Lung (tissue), 12 donors: ENCODE measurements around the gene ATP11A. TPM values are rescaled to one million over a fixed set of nuclear protein-coding genes. Genes with fewer than 3 reads are reported as not detected.

Source experiments
- ATAC-seq: fragments of 200-7000 bp; cut with Tn5 transposase; one replicate; pipeline ENCODE4 v1.9.1; 2020; ENCODE audit warnings: moderate number of reproducible peaks; ENCODE audit not compliant: insufficient read depth, low FRiP score
- DNase-seq, 3 donors: peaks; one replicate each; pipeline ENCODE4 v3.0.0-alpha.2; 2013 to 2017
- H3K27ac ChIP-seq, 2 donors: one replicate each; pipeline ENCODE4 v1.5.1; 2013; ENCODE audit warnings: mild to moderate bottlenecking in 2 of 2, moderate library complexity in 2 of 2, control low read depth in 1 of 2, inconsistent platforms in 1 of 2, low read depth in 1 of 2, low read length in 1 of 2
- H3K27me3 ChIP-seq, 3 donors: one replicate each; pipeline ENCODE4 v1.5.1; 2013; ENCODE audit warnings: low read length in 2 of 3; ENCODE audit not compliant: control insufficient read depth in 3 of 3, insufficient read depth in 3 of 3
- H3K36me3 ChIP-seq, 4 donors: one replicate each; pipeline ENCODE4 v1.5.1; 2013; ENCODE audit warnings: low read length in 4 of 4, mild to moderate bottlenecking in 1 of 4, moderate library complexity in 1 of 4; ENCODE audit not compliant: control insufficient read depth in 4 of 4, insufficient read depth in 4 of 4
- H3K4me1 ChIP-seq, 5 donors: one replicate each; pipeline ENCODE4 v1.5.1; 2013; ENCODE audit warnings: low read length in 5 of 5, mild to moderate bottlenecking in 2 of 5, moderate library complexity in 1 of 5; ENCODE audit not compliant: control insufficient read depth in 5 of 5, insufficient read depth in 5 of 5
- H3K4me3 ChIP-seq: one replicate; pipeline ENCODE4 v1.5.1; 2013; ENCODE audit warnings: mild to moderate bottlenecking, control low read depth, moderate library complexity
- H3K9ac ChIP-seq, 2 donors: one replicate each; pipeline ENCODE4 v1.5.1; 2013; ENCODE audit warnings: low read length in 2 of 2, control low read depth in 1 of 2; ENCODE audit not compliant: insufficient read depth in 1 of 2
- H3K9me3 ChIP-seq, 4 donors: one replicate each; pipeline ENCODE4 v1.5.1; 2013; ENCODE audit warnings: low read length in 3 of 4, mild to moderate bottlenecking in 1 of 4, moderate library complexity in 1 of 4; ENCODE audit not compliant: control insufficient read depth in 4 of 4, insufficient read depth in 3 of 4
- WGBS, 2 donors: extraction: QIAGEN DNeasy Blood & Tissue Kit; methylation state at CpG; one replicate each; pipeline ENCODE4 v1.1.7; 2013; 5-methylcytosine and 5-hydroxymethylcytosine counted together
- polyA plus RNA-seq, 2 donors: library from polyadenylated mRNA; stranded (reverse); fragments of 200-250 nt; gene quantifications; one replicate each; pipeline ENCODE4 v1.2.1, GENCODE V29; 2013
- total RNA-seq, 2 donors: library from RNA; depleted of rRNA in 1 of 2; stranded (reverse); fragments of >200 nt in 1 of 2; gene quantifications; one replicate each; pipeline ENCODE4 v1.2.1, GENCODE V29; 2014 to 2021
- TF ChIP-seq, protein P1 (sequence below): IDR thresholded peaks from 2 replicates; pipeline ENCODE4 v1.5.1; 2012; ENCODE audit warnings: mild to moderate bottlenecking; ENCODE audit errors: control extremely low read depth, extremely low read depth
- donor health status: control.
- donor health status: control.
- donor health status: Bipolar disorder and iron deficiency.
- donor health status: healthy.
- donor health status: DM: yes; HTN: yes; CAD: no.

Gene ATP11A
- total and polyA plus RNA-seq, 4 donors: 46.3 to 317 (median 162) TPM

- Histone ChIP-seq H3K9ac (no peak overlapping the region), H3K9me3 (peaks cover 0 to 2% (median 0%) of the 10 kb centered on the region in 4 donors), H3K4me3 (no peak overlapping the region), H3K27me3 (no peaks in the 10 kb centered on the region), H3K4me1 (peaks cover 0 to 21% (median 8%) of the 10 kb centered on the region in 5 donors), H3K27ac (no peak overlapping the region), H3K36me3 (peaks cover 0 to 2% (median 0%) of the 10 kb centered on the region in 4 donors)
- TF ChIP-seq, protein P1, sequence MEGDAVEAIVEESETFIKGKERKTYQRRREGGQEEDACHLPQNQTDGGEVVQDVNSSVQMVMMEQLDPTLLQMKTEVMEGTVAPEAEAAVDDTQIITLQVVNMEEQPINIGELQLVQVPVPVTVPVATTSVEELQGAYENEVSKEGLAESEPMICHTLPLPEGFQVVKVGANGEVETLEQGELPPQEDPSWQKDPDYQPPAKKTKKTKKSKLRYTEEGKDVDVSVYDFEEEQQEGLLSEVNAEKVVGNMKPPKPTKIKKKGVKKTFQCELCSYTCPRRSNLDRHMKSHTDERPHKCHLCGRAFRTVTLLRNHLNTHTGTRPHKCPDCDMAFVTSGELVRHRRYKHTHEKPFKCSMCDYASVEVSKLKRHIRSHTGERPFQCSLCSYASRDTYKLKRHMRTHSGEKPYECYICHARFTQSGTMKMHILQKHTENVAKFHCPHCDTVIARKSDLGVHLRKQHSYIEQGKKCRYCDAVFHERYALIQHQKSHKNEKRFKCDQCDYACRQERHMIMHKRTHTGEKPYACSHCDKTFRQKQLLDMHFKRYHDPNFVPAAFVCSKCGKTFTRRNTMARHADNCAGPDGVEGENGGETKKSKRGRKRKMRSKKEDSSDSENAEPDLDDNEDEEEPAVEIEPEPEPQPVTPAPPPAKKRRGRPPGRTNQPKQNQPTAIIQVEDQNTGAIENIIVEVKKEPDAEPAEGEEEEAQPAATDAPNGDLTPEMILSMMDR: no peak
- WGBS, 2 donors: 91 to 94% methylated on average over 28 to 29 of the region's 29 CpGs
- DNase-seq (no peak), ATAC-seq (no peak)
These were observed 64.6 kb downstream of the ATP11A start for GRCh38 chr13:112754281-112755025.

DNA sequence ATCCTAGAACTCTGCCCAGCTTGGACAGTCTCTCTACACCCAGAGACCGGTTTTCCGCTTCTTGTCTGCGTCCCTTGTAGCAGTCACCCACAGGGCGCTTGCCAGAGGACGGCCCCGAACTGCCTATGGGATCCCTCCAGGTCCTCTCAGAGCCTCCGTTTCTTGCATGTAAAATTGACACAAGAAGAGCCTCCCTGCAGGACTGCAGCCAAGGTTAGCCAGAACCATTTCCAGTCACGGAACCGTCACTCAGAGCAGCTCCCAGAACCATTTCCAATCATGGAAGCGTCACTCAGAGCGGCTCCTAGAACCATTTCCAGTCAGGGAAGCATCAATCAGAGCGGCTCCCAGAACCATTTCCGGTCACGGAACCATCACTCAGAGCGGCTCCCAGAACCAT lies 65.5 kb downstream of the ATP11A start:
- Histone ChIP-seq H3K4me3 (no peak overlapping the region), H3K4me1 (peaks cover 7 to 23% (median 8%) of the 10 kb centered on the region in 5 donors), H3K9me3 (peaks cover 0 to 2% (median 0%) of the 10 kb centered on the region in 4 donors), H3K36me3 (peaks cover 0 to 2% (median 0%) of the 10 kb centered on the region in 4 donors), H3K27ac (peak overlapping the region in 1 of 2 donors; percentile 15), H3K27me3 (no peaks in the 10 kb centered on the region), H3K9ac (no peak overlapping the region)
- DNase-seq: no peak
- TF ChIP-seq, protein P1: no peak
- WGBS, 2 donors: 87 to 96% methylated on average over 15 of the region's 15 CpGs
- ATAC-seq: no peak

- Histone ChIP-seq H3K36me3 (no peaks in the 10 kb centered on the region), H3K4me1 (peaks cover 7 to 31% (median 11%) of the 10 kb centered on the region in 5 donors), H3K27ac (peak overlapping the region in 1 of 2 donors; percentile 75), H3K27me3 (no peaks in the 10 kb centered on the region), H3K4me3 (no peak overlapping the region), H3K9ac (no peak overlapping the region), H3K9me3 (peaks cover 0 to 2% (median 0%) of the 10 kb centered on the region in 4 donors)
- 83 to 93% methylated on average over 7 of the region's 7 CpGs for WGBS, 2 donors
- ATAC-seq (no peak), DNase-seq (no peak)
- TF ChIP-seq, protein P1: no peak
These were observed 66.2 kb downstream of the ATP11A start for GRCh38 chr13:112756081-112756480.
